ENCODE results near the gene SSTR3. TPM values are rescaled to one million over a fixed set of nuclear protein-coding genes. Genes with fewer than 3 reads are reported as not detected.

Gene SSTR3
- total RNA-seq, 1 donor from 2014 or later: not detected

DNA sequence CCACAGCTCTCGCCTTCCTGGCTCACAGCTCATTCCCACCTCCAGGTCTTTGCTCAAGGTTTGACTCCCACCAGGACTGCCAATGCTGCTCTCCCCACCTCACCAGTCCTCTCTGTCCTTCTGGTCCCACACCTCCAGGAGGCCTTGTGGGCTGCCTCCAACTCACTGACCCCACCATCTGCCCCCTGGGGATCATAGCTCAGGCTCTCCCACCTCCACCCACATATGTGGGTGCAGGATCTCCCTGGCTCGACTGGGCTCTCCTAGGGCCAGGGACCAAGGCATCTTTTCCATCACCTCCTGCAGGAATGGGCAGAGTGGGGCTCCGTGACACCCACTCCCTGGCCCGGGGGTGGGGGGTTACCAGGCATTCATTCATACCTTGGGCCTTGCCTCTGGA, 13.8 kb upstream of the SSTR3 start:
- no peak overlapping the region for H3K27ac ChIP-seq
- no peaks in the 10 kb centered on the region for H3K9me3 ChIP-seq
- no peak overlapping the region for H3K4me3 ChIP-seq
- DNase-seq: no peak
- no peaks in the 10 kb centered on the region for H3K27me3 ChIP-seq
- peaks cover 21% of the 10 kb centered on the region for H3K4me1 ChIP-seq
- TF ChIP-seq CTCF (IDR thresholded peaks at IDR 0.05): no peak
- no peaks in the 10 kb centered on the region for H3K36me3 ChIP-seq
- ATAC-seq: no peak
- intact Hi-C loops (cut with DNase I): no loop called here

- no peak for TF ChIP-seq CTCF (IDR thresholded peaks at IDR 0.05)
- H3K4me3 ChIP-seq: no peak overlapping the region
- no peak overlapping the region for H3K27ac ChIP-seq
- intact Hi-C loops (cut with DNase I): no loop called here
- no peaks in the 10 kb centered on the region for H3K27me3 ChIP-seq
- H3K36me3 ChIP-seq: no peaks in the 10 kb centered on the region
- no peaks in the 10 kb centered on the region for H3K9me3 ChIP-seq
- DNase-seq: no peak
- ATAC-seq: no peak
- H3K4me1 ChIP-seq: peaks cover 15% of the 10 kb centered on the region
Observed at GRCh38 chr22:37225481-37225880, 13.2 kb upstream of the SSTR3 start.

DNA sequence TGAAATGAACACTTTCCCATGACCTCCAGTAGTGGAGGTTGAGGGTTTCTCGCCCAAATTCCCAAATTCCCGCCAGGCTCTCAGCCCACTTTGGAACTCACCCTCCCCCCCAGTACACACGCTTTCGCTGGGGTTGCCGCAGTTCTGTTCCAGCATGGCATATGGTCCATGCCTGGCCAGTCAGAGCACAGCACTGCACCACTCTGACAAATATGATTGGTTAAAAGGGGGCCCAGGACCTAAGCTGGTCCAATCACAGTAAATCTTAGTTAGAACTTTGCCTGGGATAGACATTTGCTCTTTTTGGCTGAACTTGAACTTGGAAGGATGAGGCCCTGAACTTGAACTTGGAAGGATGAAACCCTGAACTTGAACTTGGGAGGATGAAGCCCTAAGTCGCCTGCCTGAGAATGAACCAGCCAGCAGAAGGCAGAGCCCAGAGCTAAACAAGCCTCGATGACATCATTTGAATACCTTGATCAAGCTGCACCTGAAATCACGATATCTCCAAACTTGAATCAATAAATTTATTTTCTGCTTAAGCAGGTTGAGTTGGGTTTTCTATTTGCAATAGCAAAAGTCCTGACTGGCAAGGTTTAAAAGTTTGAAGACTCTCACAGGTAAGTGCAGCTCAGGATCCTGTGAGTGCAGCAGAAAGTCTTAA, 12.6 kb upstream of the SSTR3 start:
- H3K27ac ChIP-seq: no peak overlapping the region
- H3K4me1 ChIP-seq: peaks cover 14% of the 10 kb centered on the region
- no peak for TF ChIP-seq CTCF (IDR thresholded peaks at IDR 0.05)
- intact Hi-C loops (cut with DNase I): no loop called here
- DNase-seq: no peak
- H3K36me3 ChIP-seq: no peaks in the 10 kb centered on the region
- H3K4me3 ChIP-seq: no peak overlapping the region
- no peak for ATAC-seq
- H3K27me3 ChIP-seq: no peaks in the 10 kb centered on the region
- no peaks in the 10 kb centered on the region for H3K9me3 ChIP-seq

GRCh38 chr22:37223965-37224551, 11.8 kb upstream of the SSTR3 start:
- ATAC-seq: no peak
- intact Hi-C loops (cut with DNase I): no loop called here
- H3K27ac ChIP-seq: no peak overlapping the region

DNA sequence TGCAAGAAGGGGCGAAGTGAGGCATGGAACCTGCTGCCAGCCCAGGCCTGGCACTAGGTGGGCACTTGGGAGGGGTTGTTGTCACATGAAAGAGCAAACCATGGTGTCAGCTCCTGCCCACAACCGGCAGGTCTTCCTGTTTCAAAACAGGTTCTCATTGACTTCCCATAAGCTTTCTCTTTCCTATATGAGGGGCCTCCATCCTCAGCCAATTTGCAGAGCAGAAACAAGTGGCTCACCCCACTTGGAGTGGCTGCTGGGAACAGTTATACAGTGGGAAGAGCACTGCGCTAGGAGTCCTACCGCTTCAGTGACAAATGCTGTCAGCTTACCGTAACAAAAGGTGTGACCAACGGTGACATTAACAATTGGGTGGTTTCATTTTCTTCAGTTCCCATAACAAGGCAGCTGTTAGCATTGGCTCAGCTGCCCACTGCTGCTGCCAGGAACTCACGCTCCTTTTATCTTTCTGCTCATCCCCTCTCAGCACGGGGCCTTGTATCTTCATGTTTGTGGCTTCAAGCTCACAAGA, 10.2 kb upstream of the SSTR3 start:
- DNase-seq: no peak
- ATAC-seq: no peak

More at GRCh38 chr22:37223965-37224551, 11.8 kb upstream of the SSTR3 start:
- TF ChIP-seq CTCF (IDR thresholded peaks at IDR 0.05): no peak
- no peaks in the 10 kb centered on the region for H3K9me3 ChIP-seq
- peaks cover 5% of the 10 kb centered on the region for H3K4me1 ChIP-seq
- peaks cover 5% of the 10 kb centered on the region for H3K27me3 ChIP-seq
- H3K36me3 ChIP-seq: no peaks in the 10 kb centered on the region
- no peak for DNase-seq
- H3K4me3 ChIP-seq: no peak overlapping the region

More for the DNA sequence above, 10.2 kb upstream of the SSTR3 start:
- Histone ChIP-seq H3K4me3 (no peak overlapping the region), H3K27ac (peak overlapping the region; percentile 30), H3K36me3 (no peaks in the 10 kb centered on the region), H3K27me3 (peaks cover 5% of the 10 kb centered on the region), H3K4me1 (no peaks in the 10 kb centered on the region), H3K9me3 (no peaks in the 10 kb centered on the region)
- intact Hi-C loops (cut with DNase I): no loop called here
- TF ChIP-seq CTCF (IDR thresholded peaks at IDR 0.05): no peak

Measured in upper lobe of right lung (tissue), 1 donor.